Spinal cord (tissue), 10 donors: Measurements from ENCODE around the gene PNCK. TPM values are rescaled to one million over a fixed set of nuclear protein-coding genes. Genes with fewer than 3 reads are reported as not detected.

Experiments
- DNase-seq, 6 donors: peaks; one replicate each; pipeline versions ENCODE4 v3.0.0 to v3.0.0-alpha.2; 2013 to 2015; ENCODE audit warnings: low spot score in 6 of 6, low read depth in 4 of 6
- H3K27ac ChIP-seq: one replicate; pipeline ENCODE4 v1.5.1; 2013; ENCODE audit warnings: low read depth, low read length, control low read depth
- H3K27me3 ChIP-seq: one replicate; pipeline ENCODE4 v1.6.1; 2013; ENCODE audit warnings: low read length; ENCODE audit not compliant: control insufficient read depth, insufficient read depth
- H3K36me3 ChIP-seq: one replicate; pipeline ENCODE4 v1.6.1; 2013; ENCODE audit warnings: low read length; ENCODE audit not compliant: control insufficient read depth, insufficient read depth
- H3K4me1 ChIP-seq: one replicate; pipeline ENCODE4 v1.6.1; 2013; ENCODE audit warnings: low read length; ENCODE audit not compliant: control insufficient read depth, insufficient read depth
- H3K4me3 ChIP-seq: one replicate; pipeline ENCODE4 v1.5.1; 2013; ENCODE audit warnings: low read depth, low read length, control low read depth
- H3K9me3 ChIP-seq: one replicate; pipeline ENCODE4 v1.6.1; 2013; ENCODE audit warnings: low read length; ENCODE audit not compliant: control insufficient read depth, insufficient read depth
- WGBS: methylation state at CpG from one replicate; pipeline ENCODE4 v1.1.5; 2013; ENCODE audit warnings: missing lambda C conversion rate; ENCODE audit not compliant: insufficient coverage; 5-methylcytosine and 5-hydroxymethylcytosine counted together
- polyA plus RNA-seq, 2 donors: library from polyadenylated mRNA; unstranded; fragments of 120-200 nt; gene quantifications; one replicate each; pipeline ENCODE4 v1.2.1, GENCODE V29; 2013; ENCODE audit not compliant: insufficient read length in 2 of 2
- total RNA-seq, 2 donors: library from RNA; depleted of rRNA in 1 of 2; stranded (reverse); fragments of 120-200 nt in 1 of 2; fragments of >200 nt in 1 of 2; gene quantifications; one replicate each; pipeline versions ENCODE4 v1.2.3 to v1.2.4, GENCODE V29; 2013 to 2014
- donor health status: healthy.

The PNCK gene
- total and polyA plus RNA-seq, 4 donors = 24.2 to 142 (median 84.9) TPM

- peaks cover 3% of the 10 kb centered on the region for H3K9me3 ChIP-seq
- H3K27me3 ChIP-seq = peaks cover 8% of the 10 kb centered on the region
- no peak overlapping the region for H3K4me3 ChIP-seq
- 71% methylated on average over 6 of the region's 6 CpGs for WGBS
- H3K27ac ChIP-seq = no peak overlapping the region
- H3K36me3 ChIP-seq = no peaks in the 10 kb centered on the region
- H3K4me1 ChIP-seq = peaks cover 12% of the 10 kb centered on the region
- no peak for DNase-seq
These were observed 35.6 kb downstream of the PNCK start for GRCh38 chrX:153638041-153638371.

DNA sequence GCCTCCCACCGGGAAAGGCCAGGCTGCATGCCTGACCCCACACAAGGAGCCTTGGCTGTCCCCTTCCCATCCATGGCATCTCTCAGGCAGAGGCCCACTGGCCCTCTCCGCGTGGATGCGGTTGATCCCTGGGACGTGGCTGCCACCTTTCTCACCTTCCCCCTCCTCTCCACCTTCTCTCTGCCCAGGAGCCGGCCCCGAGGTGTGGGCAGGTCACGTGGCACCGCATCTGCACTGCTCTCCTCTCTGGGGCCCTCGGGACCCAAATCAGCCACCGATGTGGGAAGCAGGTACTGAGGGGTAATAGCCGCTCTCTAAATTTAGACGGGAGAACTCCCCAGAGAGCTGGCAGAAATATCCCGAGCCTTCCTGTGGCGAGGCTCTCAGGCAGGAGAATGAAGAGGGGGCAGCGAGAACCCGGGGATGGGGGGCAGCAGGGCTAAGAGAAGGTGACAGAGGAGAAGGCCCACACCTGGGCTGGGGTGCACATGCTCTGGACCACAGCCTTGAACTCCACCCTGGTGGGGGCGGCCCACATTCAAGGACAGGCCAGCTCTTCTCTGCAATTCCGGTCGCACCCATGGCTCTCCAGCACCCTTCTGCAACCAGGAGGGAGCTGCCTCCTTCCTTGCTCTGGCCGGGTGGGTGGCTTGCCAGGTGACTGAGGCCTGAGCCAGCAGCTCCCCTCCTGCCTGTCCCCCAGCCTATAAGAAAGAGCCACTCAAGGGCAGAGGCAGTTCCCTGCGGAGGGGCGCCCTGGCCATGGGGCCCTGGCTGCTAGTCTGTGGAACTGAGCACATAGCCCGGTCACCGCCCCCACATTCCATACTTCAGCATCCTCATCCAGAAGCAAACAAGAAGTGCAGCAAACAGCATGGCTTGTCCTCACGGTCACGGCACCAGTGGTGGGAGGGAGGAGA, 36.2 kb downstream of the PNCK start:
- no peaks in the 10 kb centered on the region for H3K36me3 ChIP-seq
- H3K4me1 ChIP-seq = peaks cover 7% of the 10 kb centered on the region
- 76% methylated on average over 25 of the region's 27 CpGs for WGBS
- no peak overlapping the region for H3K27ac ChIP-seq
- peaks cover 3% of the 10 kb centered on the region for H3K9me3 ChIP-seq
- no peak for DNase-seq
- no peak overlapping the region for H3K4me3 ChIP-seq
- H3K27me3 ChIP-seq = peaks cover 4% of the 10 kb centered on the region

DNA sequence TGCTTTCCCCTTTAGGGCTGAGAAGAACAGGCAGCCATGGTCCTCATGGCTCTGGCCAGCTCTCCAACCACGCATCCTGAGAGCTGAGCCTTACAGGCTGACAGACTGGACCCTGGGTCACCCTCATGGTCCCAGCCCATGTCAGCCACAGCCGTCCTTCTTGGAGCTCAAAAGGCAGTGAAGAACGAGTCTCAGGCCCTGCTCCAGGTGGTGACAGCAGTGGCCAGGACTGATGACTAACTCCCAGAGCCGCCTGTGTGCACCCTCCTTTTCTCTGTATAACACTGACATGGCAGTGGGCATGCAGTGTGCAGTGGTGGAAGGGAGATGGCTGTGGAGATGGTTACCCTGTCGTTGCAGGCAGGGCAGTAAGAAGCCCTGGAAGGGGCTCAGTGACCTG, 36.9 kb downstream of the PNCK start:
- Histone ChIP-seq H3K4me1 (peaks cover 4% of the 10 kb centered on the region), H3K9me3 (peaks cover 4% of the 10 kb centered on the region), H3K36me3 (no peaks in the 10 kb centered on the region), H3K27ac (no peak overlapping the region), H3K4me3 (no peak overlapping the region), H3K27me3 (peaks cover 1% of the 10 kb centered on the region)
- WGBS = 68% methylated on average over 5 of the region's 5 CpGs
- DNase-seq = no peak

- Histone ChIP-seq H3K9me3 (peaks cover 3% of the 10 kb centered on the region), H3K4me1 (no peaks in the 10 kb centered on the region), H3K27ac (no peak overlapping the region), H3K4me3 (no peak overlapping the region), H3K27me3 (no peaks in the 10 kb centered on the region), H3K36me3 (no peaks in the 10 kb centered on the region)
- WGBS = 76% methylated on average over 17 of the region's 21 CpGs
- no peak for DNase-seq
These were observed 37.6 kb downstream of the PNCK start for GRCh38 chrX:153635788-153636668.

DNA sequence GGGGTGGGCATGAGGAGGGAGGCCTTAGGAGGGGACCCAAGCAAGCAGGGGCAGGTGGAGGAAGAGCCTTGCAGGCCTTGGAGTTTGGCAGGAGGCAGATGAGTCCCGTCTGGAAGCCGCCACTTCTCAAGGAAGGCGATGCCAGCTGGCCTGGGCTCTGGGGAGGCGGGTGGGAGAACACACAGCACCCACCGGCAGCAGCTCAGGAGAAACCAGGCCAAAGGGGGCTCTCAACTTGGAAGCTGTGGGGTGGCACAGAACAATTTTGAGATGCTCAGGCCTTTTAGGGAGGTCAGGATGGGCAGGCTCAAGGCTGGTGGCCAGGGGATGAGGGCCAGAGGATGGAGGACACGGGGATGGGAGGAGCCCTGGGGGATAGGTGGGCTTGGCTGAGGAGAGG, 38.2 kb downstream of the PNCK start:
- Histone ChIP-seq H3K4me1 (no peaks in the 10 kb centered on the region), H3K4me3 (no peak overlapping the region), H3K27me3 (no peaks in the 10 kb centered on the region), H3K27ac (no peak overlapping the region), H3K36me3 (no peaks in the 10 kb centered on the region), H3K9me3 (peaks cover 2% of the 10 kb centered on the region)
- DNase-seq = peak in 1 of 6 donors; percentile 43
- WGBS = 84% methylated on average over 6 of the region's 6 CpGs

GRCh38 chrX:153634832-153635231, 38.8 kb downstream of the PNCK start:
- H3K9me3 ChIP-seq = peaks cover 2% of the 10 kb centered on the region
- no peak overlapping the region for H3K4me3 ChIP-seq
- H3K27me3 ChIP-seq = no peaks in the 10 kb centered on the region
- no peaks in the 10 kb centered on the region for H3K4me1 ChIP-seq
- DNase-seq = no peak
- no peaks in the 10 kb centered on the region for H3K36me3 ChIP-seq
- H3K27ac ChIP-seq = no peak overlapping the region
- WGBS = 70% methylated on average over 15 of the region's 15 CpGs

- Histone ChIP-seq H3K27me3 (no peaks in the 10 kb centered on the region), H3K4me3 (no peak overlapping the region), H3K27ac (no peak overlapping the region), H3K9me3 (peaks cover 2% of the 10 kb centered on the region), H3K4me1 (no peaks in the 10 kb centered on the region), H3K36me3 (no peaks in the 10 kb centered on the region)
- no peak for DNase-seq
- WGBS = 67% methylated on average over 9 of the region's 9 CpGs
These were observed 39.4 kb downstream of the PNCK start for GRCh38 chrX:153634236-153634635.

DNA sequence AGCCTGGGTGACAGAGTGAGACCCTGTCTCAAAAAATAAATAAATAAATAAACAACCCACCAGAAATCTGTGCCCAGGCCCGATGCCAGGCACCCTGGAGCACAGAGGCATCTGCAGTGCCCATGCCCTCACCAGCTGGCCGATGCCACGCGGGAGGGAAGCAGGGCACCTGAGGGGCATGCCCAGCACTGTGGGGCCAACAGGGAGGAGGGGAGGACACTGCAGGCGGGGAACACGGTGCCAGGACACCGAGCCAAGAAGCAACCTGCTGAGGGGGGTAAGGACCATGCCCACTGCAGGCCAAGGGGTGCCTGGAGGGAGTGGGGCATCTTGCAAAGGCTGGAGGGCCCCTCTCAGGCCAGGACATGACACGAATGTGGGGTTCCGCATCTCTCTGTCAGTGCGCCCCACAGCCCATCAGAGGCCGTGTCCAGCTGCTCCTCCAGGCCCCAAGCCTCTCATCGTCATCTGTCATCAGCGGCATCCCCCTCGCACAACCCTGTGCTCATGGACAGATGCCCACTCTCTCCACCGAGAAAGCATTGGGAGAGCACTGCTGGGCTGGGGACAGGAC, 39.9 kb downstream of the PNCK start:
- Histone ChIP-seq H3K27me3 (no peaks in the 10 kb centered on the region), H3K4me1 (no peaks in the 10 kb centered on the region), H3K4me3 (no peak overlapping the region), H3K27ac (no peak overlapping the region), H3K36me3 (no peaks in the 10 kb centered on the region), H3K9me3 (peaks cover 2% of the 10 kb centered on the region)
- no peak for DNase-seq
- WGBS = 85% methylated on average over 15 of the region's 15 CpGs

DNA sequence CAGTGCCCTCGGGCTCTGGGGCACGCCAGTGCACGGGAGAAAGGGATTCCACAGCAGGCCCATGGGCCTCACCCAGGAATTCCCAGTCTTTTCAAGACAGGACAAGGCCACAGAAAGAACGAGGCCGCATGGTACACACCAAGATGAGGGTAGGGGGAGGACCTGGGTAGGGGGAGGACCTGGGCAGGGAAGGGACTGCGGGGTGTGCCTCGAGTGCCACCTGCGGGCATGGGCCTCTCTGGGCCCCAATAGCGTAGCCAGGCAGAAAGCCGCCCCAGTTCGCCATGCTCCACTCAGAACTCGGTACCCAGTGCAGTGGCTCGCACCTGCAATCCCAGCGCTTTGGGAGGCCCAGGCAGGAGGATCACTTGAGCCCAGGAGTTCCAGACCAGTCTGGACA, 40.6 kb downstream of the PNCK start:
- Histone ChIP-seq H3K27me3 (no peaks in the 10 kb centered on the region), H3K9me3 (peaks cover 2% of the 10 kb centered on the region)
- WGBS = 91% methylated on average over 14 of the region's 14 CpGs

More for the DNA sequence above, 40.6 kb downstream of the PNCK start:
- Histone ChIP-seq H3K4me3 (no peak overlapping the region), H3K4me1 (no peaks in the 10 kb centered on the region), H3K27ac (no peak overlapping the region), H3K36me3 (no peaks in the 10 kb centered on the region)
- no peak for DNase-seq
